Heart left ventricle (tissue), 13 donors: ENCODE measurements around the gene CTNNA1.

Source experiments
- CTCF ChIP-seq, 12 donors: fragments of 200-600 bp; sonication (generic) in 4 of 12; IDR thresholded peaks; one replicate each; pipeline versions ENCODE4 v1.5.0 to v1.8.0; 2018 to 2022; ENCODE audit warnings: antibody characterized with exemption in 12 of 12, mild to moderate bottlenecking in 5 of 12
- POLR2A ChIP-seq, 2 donors: fragments of 450-650 bp; IDR thresholded peaks; one replicate each; pipeline ENCODE4 v1.6.1; 2017; ENCODE audit warnings: antibody characterized with exemption in 2 of 2, mild to moderate bottlenecking in 2 of 2, moderate library complexity in 2 of 2
- donor health status: ischemic (EF 13 %, LVEDD 7.1; RV severe dilation, severe dysfunction).
- donor health status: DM: no; HTN: yes; CAD: no.
- donor health status: DM: no; HTN: no; CAD: no.
- donor health status: ischemic (EF 25% LVEDD 6.9; RV normal size, moderate dysfunction).
- donor health status: ischemic (EF 25% LVEDD 5.7; RV mildly dilated, moderate dysfunction).
- donor health status: ischemic (EF 35%, LVEDD 5.7; RV mildly dilated, moderate dysfunction).
- donor health status: nonischemic (EF 11% LVEDD 7.7; RV severe dilation, severe dysfunction).
- donor health status: DM: yes; HTN: yes; CAD: no.
- donor health status: PGD.
- donor health status: ischemic (EF 29% LVEDD 5.4; RV normal size, mild dysfunction).
- donor health status: nonischemic (EF 23%, LVEDD 6.1; RV moderate dilation, normal function).

GRCh38 chr5:138716456-138716924 is 36.7 kb upstream of the CTNNA1 start:
- TF ChIP-seq CTCF (IDR thresholded peaks at IDR 0.05), result no peak
- TF ChIP-seq POLR2A (IDR thresholded peaks at IDR 0.05), result no peak
